ENCODE results near the gene PPP1R3A.

DNA sequence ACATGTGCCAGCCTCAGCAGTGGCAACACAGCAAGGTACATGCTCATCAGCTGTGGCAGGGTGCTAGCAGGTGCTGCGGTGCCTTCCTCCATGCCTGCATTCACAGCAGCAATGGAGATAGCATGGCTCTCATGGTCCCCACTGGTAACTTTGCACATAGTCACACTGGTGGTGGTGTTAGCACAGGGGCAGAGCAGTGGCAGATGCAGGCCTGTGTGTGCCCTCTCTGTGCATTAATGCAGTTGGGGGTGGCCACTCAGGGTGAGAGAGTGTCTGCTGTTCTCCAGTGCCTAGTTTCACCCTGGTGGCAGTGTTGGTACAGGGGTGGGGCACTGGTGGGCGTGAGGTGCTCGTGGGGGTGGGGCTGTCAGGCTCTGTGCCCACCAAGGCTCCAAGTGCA, 17.7 kb upstream of the PPP1R3A start:
- TF ChIP-seq, protein P1, sequence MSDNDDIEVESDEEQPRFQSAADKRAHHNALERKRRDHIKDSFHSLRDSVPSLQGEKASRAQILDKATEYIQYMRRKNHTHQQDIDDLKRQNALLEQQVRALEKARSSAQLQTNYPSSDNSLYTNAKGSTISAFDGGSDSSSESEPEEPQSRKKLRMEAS (IDR thresholded peaks at IDR 0.05): no peak
- TF ChIP-seq CREB1 (IDR thresholded peaks at IDR 0.05; ENCODE audit: low read depth) (no peak), CEBPB (IDR thresholded peaks at IDR 0.05) (no peak), TEAD4 (IDR thresholded peaks at IDR 0.05) (no peak), TCF12 (IDR thresholded peaks at IDR 0.05; ENCODE audit: low read depth) (no peak), EP300 (IDR thresholded peaks at IDR 0.05; ENCODE audit: borderline replicate concordance) (no peak), YY1 (IDR thresholded peaks at IDR 0.05; ENCODE audit: low read depth) (no peak), TAF1 (IDR thresholded peaks at IDR 0.05; ENCODE audit: low read depth) (no peak), RAD21 (IDR thresholded peaks at IDR 0.05; ENCODE audit: low read depth) (no peak)
- TF ChIP-seq, protein P2, sequence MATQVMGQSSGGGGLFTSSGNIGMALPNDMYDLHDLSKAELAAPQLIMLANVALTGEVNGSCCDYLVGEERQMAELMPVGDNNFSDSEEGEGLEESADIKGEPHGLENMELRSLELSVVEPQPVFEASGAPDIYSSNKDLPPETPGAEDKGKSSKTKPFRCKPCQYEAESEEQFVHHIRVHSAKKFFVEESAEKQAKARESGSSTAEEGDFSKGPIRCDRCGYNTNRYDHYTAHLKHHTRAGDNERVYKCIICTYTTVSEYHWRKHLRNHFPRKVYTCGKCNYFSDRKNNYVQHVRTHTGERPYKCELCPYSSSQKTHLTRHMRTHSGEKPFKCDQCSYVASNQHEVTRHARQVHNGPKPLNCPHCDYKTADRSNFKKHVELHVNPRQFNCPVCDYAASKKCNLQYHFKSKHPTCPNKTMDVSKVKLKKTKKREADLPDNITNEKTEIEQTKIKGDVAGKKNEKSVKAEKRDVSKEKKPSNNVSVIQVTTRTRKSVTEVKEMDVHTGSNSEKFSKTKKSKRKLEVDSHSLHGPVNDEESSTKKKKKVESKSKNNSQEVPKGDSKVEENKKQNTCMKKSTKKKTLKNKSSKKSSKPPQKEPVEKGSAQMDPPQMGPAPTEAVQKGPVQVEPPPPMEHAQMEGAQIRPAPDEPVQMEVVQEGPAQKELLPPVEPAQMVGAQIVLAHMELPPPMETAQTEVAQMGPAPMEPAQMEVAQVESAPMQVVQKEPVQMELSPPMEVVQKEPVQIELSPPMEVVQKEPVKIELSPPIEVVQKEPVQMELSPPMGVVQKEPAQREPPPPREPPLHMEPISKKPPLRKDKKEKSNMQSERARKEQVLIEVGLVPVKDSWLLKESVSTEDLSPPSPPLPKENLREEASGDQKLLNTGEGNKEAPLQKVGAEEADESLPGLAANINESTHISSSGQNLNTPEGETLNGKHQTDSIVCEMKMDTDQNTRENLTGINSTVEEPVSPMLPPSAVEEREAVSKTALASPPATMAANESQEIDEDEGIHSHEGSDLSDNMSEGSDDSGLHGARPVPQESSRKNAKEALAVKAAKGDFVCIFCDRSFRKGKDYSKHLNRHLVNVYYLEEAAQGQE (IDR thresholded peaks at IDR 0.05; ENCODE audit: low read depth): no peak
- TF ChIP-seq, protein P3, sequence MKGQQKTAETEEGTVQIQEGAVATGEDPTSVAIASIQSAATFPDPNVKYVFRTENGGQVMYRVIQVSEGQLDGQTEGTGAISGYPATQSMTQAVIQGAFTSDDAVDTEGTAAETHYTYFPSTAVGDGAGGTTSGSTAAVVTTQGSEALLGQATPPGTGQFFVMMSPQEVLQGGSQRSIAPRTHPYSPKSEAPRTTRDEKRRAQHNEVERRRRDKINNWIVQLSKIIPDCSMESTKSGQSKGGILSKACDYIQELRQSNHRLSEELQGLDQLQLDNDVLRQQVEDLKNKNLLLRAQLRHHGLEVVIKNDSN (IDR thresholded peaks at IDR 0.05): no peak
